ENCODE data around the gene TP53TG3C.
"Not testable (repeated sequence)": the region's sequence is repeated elsewhere in the genome, so short reads cannot be mapped to it uniquely, and the experiment has no call there.

Gene TP53TG3C

GRCh38 chr16:33193926-33194325 lies at the start of gene TP53TG3C:
Gene TP53TG3C, plus strand, starts transcription at chr16:33194226. Its CDS starts 68 bp downstream, at chr16:33194294.
- DNase-seq = not testable (repeated sequence)

All from stimulated activated CD4-positive, alpha-beta T cell treated with anti-CD3 and anti-CD28 coated beads, Interleukin-2, amount 100 ng/mL, for 48 hours (primary cell).